Activated CD8-positive, alpha-beta T cell treated with anti-CD3 and anti-CD28 coated beads, Interleukin-2, amount 10 ng/mL, durations not matched to agents 7 days and 5 days (primary cell): Measurements from ENCODE around the gene ZNF275. TPM values are rescaled to one million over a fixed set of nuclear protein-coding genes. Genes with fewer than 3 reads are reported as not detected.

Experiments
- ATAC-seq: fragments of 150-1000 bp; cut with Tn5 transposase; one replicate; pipeline ENCODE4 v1.10.0; 2021; ENCODE audit warnings: moderate library complexity
- CTCF ChIA-PET: fragments of 350-600 bp; sonication (Branson Sonifier 250); formaldehyde crosslinking; loops from one replicate; lab custom pipeline; 2021; ENCODE audit warnings: antibody characterized with exemption; lab: Charles Lee
- POLR2A ChIA-PET: fragments of 350-600 bp; sonication (Branson Sonifier 250); formaldehyde crosslinking; loops from one replicate; lab custom pipeline; 2021; ENCODE audit warnings: antibody characterized with exemption; lab: Charles Lee
- DNase-seq: peaks from one replicate; pipeline ENCODE4 v3.0.0-alpha.2; 2020
- H3K27ac Mint-ChIP-seq: one replicate; pipeline ENCODE4 v1.8.0; 2021; ENCODE audit warnings: mild to moderate bottlenecking, mixed read lengths
- H3K27me3 Mint-ChIP-seq: one replicate; pipeline ENCODE4 v1.8.0; 2021; ENCODE audit warnings: low read depth, mixed read lengths
- H3K36me3 Mint-ChIP-seq: one replicate; pipeline ENCODE4 v1.8.0; 2021; ENCODE audit warnings: low read depth, mixed read lengths
- H3K4me1 Mint-ChIP-seq: one replicate; pipeline ENCODE4 v1.8.0; 2021; ENCODE audit warnings: low read depth, mixed read lengths
- H3K4me3 Mint-ChIP-seq: one replicate; pipeline ENCODE4 v1.8.0; 2021; ENCODE audit warnings: mild to moderate bottlenecking, mixed read lengths
- H3K9me3 Mint-ChIP-seq: one replicate; pipeline ENCODE4 v1.8.0; 2022; ENCODE audit warnings: mixed read lengths; ENCODE audit not compliant: insufficient read depth
- total RNA-seq, 2 experiments: library from RNA; stranded (reverse); gene quantifications; one replicate each; pipeline ENCODE4 v1.2.3, GENCODE V29; 2021

The ZNF275 gene
- total RNA-seq, 2 experiments from 2014 or later, result 20.8 to 22.3 TPM

GRCh38 chrX:153371256-153371655, 37.3 kb downstream of the ZNF275 start:
- no peak overlapping the region for H3K27ac Mint-ChIP-seq
- DNase-seq, result no peak
- ChIA-PET CTCF (interaction anchor here (1.3 kb wide), 1 partner anchor 338 kb away, joined by 3 read pairs; no protein-coding TSS in a partner anchor), POLR2A (no interaction called here)
- ATAC-seq, result no peak
- H3K27me3 Mint-ChIP-seq, result peaks cover 2% of the 10 kb centered on the region
- H3K9me3 Mint-ChIP-seq, result no peaks in the 10 kb centered on the region
- H3K4me1 Mint-ChIP-seq, result peaks cover 2% of the 10 kb centered on the region
- no peak overlapping the region for H3K4me3 Mint-ChIP-seq
- no peaks in the 10 kb centered on the region for H3K36me3 Mint-ChIP-seq

GRCh38 chrX:153372949-153373348, 39.0 kb downstream of the ZNF275 start:
- no peak overlapping the region for H3K4me3 Mint-ChIP-seq

GRCh38 chrX:153374426-153374825, 40.5 kb downstream of the ZNF275 start:
- DNase-seq, result no peak
- Mint-ChIP-seq H3K9me3 (no peaks in the 10 kb centered on the region), H3K4me3 (no peak overlapping the region), H3K36me3 (no peaks in the 10 kb centered on the region), H3K27ac (no peak overlapping the region), H3K4me1 (peaks cover 2% of the 10 kb centered on the region), H3K27me3 (peaks cover 2% of the 10 kb centered on the region)
- CTCF ChIA-PET, result no interaction called here
- ATAC-seq, result no peak
- POLR2A ChIA-PET, result no interaction called here

More at GRCh38 chrX:153372949-153373348, 39.0 kb downstream of the ZNF275 start:
- ATAC-seq (no peak), DNase-seq (no peak)
- H3K4me1 Mint-ChIP-seq, result peaks cover 2% of the 10 kb centered on the region
- H3K36me3 Mint-ChIP-seq, result no peaks in the 10 kb centered on the region
- CTCF ChIA-PET, result no interaction called here
- peaks cover 2% of the 10 kb centered on the region for H3K27me3 Mint-ChIP-seq
- no peak overlapping the region for H3K27ac Mint-ChIP-seq
- POLR2A ChIA-PET, result no interaction called here
- no peaks in the 10 kb centered on the region for H3K9me3 Mint-ChIP-seq

- H3K36me3 Mint-ChIP-seq, result no peaks in the 10 kb centered on the region
- peaks cover 2% of the 10 kb centered on the region for H3K27me3 Mint-ChIP-seq
- ChIA-PET POLR2A (no interaction called here), CTCF (no interaction called here)
- H3K4me1 Mint-ChIP-seq, result peaks cover 1% of the 10 kb centered on the region
- no peaks in the 10 kb centered on the region for H3K9me3 Mint-ChIP-seq
- DNase-seq, result no peak
- ATAC-seq, result no peak
- no peak overlapping the region for H3K4me3 Mint-ChIP-seq
- no peak overlapping the region for H3K27ac Mint-ChIP-seq
These were observed 41.6 kb downstream of the ZNF275 start for GRCh38 chrX:153375571-153375970.

GRCh38 chrX:153377727-153378126, 43.8 kb downstream of the ZNF275 start:
- peaks cover 2% of the 10 kb centered on the region for H3K27me3 Mint-ChIP-seq
- H3K9me3 Mint-ChIP-seq, result no peaks in the 10 kb centered on the region
- DNase-seq, result no peak
- H3K4me1 Mint-ChIP-seq, result no peaks in the 10 kb centered on the region
- no peaks in the 10 kb centered on the region for H3K36me3 Mint-ChIP-seq
- no peak for ATAC-seq
- ChIA-PET CTCF (no interaction called here), POLR2A (no interaction called here)
- no peak overlapping the region for H3K27ac Mint-ChIP-seq
- H3K4me3 Mint-ChIP-seq, result no peak overlapping the region

GRCh38 chrX:153378607-153379006, 44.7 kb downstream of the ZNF275 start:
- no peaks in the 10 kb centered on the region for H3K4me1 Mint-ChIP-seq
- CTCF ChIA-PET, result no interaction called here
- no peak overlapping the region for H3K27ac Mint-ChIP-seq

GRCh38 chrX:153379508-153379907, 45.6 kb downstream of the ZNF275 start:
- H3K27ac Mint-ChIP-seq, result no peak overlapping the region
- no peaks in the 10 kb centered on the region for H3K27me3 Mint-ChIP-seq
- H3K9me3 Mint-ChIP-seq, result no peaks in the 10 kb centered on the region
- H3K36me3 Mint-ChIP-seq, result no peaks in the 10 kb centered on the region
- H3K4me3 Mint-ChIP-seq, result no peak overlapping the region
- H3K4me1 Mint-ChIP-seq, result no peaks in the 10 kb centered on the region
- ChIA-PET CTCF (no interaction called here), POLR2A (no interaction called here)
- no peak for ATAC-seq
- DNase-seq, result no peak

More at GRCh38 chrX:153378607-153379006, 44.7 kb downstream of the ZNF275 start:
- no peaks in the 10 kb centered on the region for H3K9me3 Mint-ChIP-seq
- H3K4me3 Mint-ChIP-seq, result no peak overlapping the region
- no peaks in the 10 kb centered on the region for H3K36me3 Mint-ChIP-seq
- H3K27me3 Mint-ChIP-seq, result peaks cover 2% of the 10 kb centered on the region
- ATAC-seq, result no peak
- POLR2A ChIA-PET, result no interaction called here
- no peak for DNase-seq

- H3K9me3 Mint-ChIP-seq, result no peaks in the 10 kb centered on the region
- ChIA-PET POLR2A (no interaction called here), CTCF (no interaction called here)
- H3K4me1 Mint-ChIP-seq, result no peaks in the 10 kb centered on the region
- DNase-seq (no peak), ATAC-seq (no peak)
- H3K36me3 Mint-ChIP-seq, result no peaks in the 10 kb centered on the region
- no peak overlapping the region for H3K27ac Mint-ChIP-seq
- H3K27me3 Mint-ChIP-seq, result no peaks in the 10 kb centered on the region
- no peak overlapping the region for H3K4me3 Mint-ChIP-seq
These were observed 46.1 kb downstream of the ZNF275 start for GRCh38 chrX:153379971-153380581.

- DNase-seq (no peak), ATAC-seq (no peak)
- Mint-ChIP-seq H3K27ac (no peak overlapping the region), H3K36me3 (no peaks in the 10 kb centered on the region), H3K27me3 (no peaks in the 10 kb centered on the region), H3K9me3 (no peaks in the 10 kb centered on the region), H3K4me1 (no peaks in the 10 kb centered on the region), H3K4me3 (no peak overlapping the region)
- ChIA-PET CTCF (no interaction called here), POLR2A (no interaction called here)
These were observed 46.7 kb downstream of the ZNF275 start for GRCh38 chrX:153380691-153381090.

GRCh38 chrX:153381684-153382532, 48.0 kb downstream of the ZNF275 start:
- peak; percentile 84 for ATAC-seq
- Mint-ChIP-seq H3K4me1 (no peaks in the 10 kb centered on the region), H3K4me3 (no peak overlapping the region), H3K36me3 (no peaks in the 10 kb centered on the region), H3K27ac (no peak overlapping the region), H3K9me3 (no peaks in the 10 kb centered on the region), H3K27me3 (peaks cover 2% of the 10 kb centered on the region)
- CTCF ChIA-PET, result no interaction called here
- peak; percentile 42 for DNase-seq
- POLR2A ChIA-PET, result interaction anchor here (0.6 kb wide), 1 partner anchor 1958 kb away, joined by 3 read pairs; no protein-coding TSS in a partner anchor

- DNase-seq, result no peak
- H3K9me3 Mint-ChIP-seq, result no peaks in the 10 kb centered on the region
- ChIA-PET CTCF (no interaction called here), POLR2A (interaction anchor here (0.6 kb wide), 1 partner anchor 1959 kb away, joined by 3 read pairs; no protein-coding TSS in a partner anchor)
- H3K36me3 Mint-ChIP-seq, result no peaks in the 10 kb centered on the region
- H3K4me1 Mint-ChIP-seq, result no peaks in the 10 kb centered on the region
- ATAC-seq, result no peak
- H3K27ac Mint-ChIP-seq, result no peak overlapping the region
- H3K4me3 Mint-ChIP-seq, result no peak overlapping the region
- peaks cover 2% of the 10 kb centered on the region for H3K27me3 Mint-ChIP-seq
These were observed 48.9 kb downstream of the ZNF275 start for GRCh38 chrX:153382563-153383482.
